ENCODE data around the gene PIAS4.
"Not testable (repeated sequence)": the region's sequence is repeated elsewhere in the genome, so short reads cannot be mapped to it uniquely, and the experiment has no call there.

The PIAS4 gene, protein sequence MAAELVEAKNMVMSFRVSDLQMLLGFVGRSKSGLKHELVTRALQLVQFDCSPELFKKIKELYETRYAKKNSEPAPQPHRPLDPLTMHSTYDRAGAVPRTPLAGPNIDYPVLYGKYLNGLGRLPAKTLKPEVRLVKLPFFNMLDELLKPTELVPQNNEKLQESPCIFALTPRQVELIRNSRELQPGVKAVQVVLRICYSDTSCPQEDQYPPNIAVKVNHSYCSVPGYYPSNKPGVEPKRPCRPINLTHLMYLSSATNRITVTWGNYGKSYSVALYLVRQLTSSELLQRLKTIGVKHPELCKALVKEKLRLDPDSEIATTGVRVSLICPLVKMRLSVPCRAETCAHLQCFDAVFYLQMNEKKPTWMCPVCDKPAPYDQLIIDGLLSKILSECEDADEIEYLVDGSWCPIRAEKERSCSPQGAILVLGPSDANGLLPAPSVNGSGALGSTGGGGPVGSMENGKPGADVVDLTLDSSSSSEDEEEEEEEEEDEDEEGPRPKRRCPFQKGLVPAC

DNA sequence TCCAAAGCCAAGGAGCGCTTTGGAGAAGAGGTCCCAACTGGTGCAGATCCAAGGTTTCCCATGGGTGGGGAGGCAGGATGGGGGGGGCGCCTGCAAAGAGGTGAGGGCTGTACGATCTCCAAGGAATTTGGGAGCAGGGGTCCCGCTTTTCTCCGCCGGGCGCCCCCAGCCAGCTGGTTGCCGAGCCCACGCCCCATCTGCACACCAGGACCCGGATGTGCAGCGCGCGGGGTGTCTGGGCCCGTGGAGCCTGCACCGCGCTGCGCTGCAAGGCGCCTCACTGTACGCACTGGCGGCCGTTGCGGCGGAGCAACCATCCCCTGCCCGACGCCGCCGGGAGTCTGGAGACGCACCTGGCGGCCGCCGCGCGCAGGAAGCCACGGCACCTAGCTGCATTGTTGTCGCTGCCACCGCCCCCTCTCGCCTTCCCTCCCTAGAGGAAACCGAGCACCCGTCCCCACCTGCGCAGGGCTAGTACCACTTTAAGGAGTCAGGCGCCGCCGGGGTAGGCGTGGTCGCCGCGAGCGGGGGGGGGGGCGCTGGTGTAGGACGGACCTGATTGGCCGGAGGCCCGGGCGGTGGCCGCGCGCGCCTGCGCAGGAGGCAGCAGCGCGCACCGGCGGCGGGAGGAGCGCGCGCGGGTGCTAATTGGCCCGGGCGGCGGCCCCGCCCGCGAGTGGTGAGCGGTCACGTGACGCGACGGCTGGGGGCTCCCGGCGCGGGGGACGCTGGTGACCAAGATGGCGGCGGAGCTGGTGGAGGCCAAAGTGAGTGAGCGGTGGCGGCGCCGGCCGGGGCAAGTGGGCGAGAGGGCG is at the start of gene PIAS4:
PIAS4 (plus strand) TSS at position 716 of the 815 bp plus-strand sequence; CDS start at position 741, 25 bp downstream.
- peak; percentile 32 to 87 for DNase-seq

GRCh38 chr19:3958836-3959765 is 48.4 kb upstream of the PIAS4 start:
- no peak for DNase-seq

- no peak for DNase-seq
Observed at GRCh38 chr19:3959766-3960131, 47.8 kb upstream of the PIAS4 start.

- DNase-seq: no peak
Observed at GRCh38 chr19:3961007-3961406, 46.5 kb upstream of the PIAS4 start.

- DNase-seq: no peak
Observed at GRCh38 chr19:3963458-3964255, 43.9 kb upstream of the PIAS4 start.

- DNase-seq: no peak
Observed at GRCh38 chr19:3964256-3965194, 43.0 kb upstream of the PIAS4 start.

DNA sequence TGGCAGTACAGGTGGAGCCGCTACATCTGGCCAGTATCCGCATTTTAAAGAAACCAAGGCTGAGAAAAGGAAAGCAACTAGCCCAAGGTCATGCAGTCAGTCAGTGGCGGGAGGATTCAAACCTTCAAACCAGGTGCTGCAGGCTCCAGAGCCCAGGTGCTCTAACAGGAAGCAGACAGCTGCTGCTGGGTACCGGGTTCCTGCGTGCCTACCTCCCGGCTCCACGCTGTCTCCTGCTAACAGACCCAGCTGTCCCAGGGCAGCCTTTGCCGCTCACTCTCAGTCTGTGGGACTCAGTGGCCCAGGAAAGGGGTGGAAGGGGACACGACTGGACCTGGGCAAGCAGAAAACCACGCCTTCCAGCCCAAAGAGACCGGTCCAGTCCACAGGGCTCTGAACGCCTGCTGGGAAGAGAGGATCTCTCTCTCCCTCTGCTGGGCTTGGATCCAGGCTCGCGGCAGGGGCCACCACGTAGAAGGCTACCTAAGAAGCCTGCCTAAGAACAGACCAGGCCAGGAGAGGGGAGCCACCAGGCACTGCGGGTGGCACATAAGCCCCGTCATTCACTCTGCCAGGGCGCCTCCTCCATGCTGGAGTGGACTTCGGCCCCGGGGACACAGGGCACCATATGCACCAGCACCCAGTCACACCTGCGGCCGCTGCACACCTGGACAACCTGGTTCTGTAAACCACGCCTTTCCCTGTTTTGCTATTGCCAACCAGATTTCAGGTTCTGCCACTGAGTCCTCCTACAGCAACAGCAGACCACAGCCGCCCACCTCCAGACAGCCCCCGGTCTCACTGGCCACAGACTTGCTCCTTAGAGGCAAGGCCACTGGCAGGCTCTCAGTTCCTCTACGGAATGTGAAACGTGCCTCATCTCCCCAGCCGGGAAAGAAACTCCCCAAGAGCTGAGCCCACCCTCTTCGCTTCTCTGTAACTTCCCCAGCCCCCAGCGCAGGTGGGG is 41.2 kb upstream of the PIAS4 start:
- no peak for DNase-seq

DNA sequence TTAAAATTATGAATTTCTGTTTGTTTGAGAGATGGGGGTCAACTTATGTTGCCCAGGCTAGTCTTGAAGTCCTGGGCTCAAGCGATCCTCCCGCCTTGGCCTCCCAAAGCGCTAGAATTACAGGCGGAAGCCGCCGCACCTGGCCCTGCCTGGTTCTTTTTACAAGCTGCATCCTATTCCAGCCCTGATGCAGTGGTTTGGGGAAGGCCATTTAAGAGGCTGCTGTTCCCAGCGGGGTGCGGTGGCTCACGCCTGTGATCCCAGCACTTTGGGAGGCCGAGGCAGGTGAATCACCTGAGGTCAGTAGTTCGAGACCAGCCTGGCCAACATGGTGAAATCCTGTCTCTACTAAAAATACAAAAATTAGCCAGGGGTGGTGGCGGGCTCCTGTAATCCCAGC is 39.6 kb upstream of the PIAS4 start:
- not testable (repeated sequence) for DNase-seq

DNA sequence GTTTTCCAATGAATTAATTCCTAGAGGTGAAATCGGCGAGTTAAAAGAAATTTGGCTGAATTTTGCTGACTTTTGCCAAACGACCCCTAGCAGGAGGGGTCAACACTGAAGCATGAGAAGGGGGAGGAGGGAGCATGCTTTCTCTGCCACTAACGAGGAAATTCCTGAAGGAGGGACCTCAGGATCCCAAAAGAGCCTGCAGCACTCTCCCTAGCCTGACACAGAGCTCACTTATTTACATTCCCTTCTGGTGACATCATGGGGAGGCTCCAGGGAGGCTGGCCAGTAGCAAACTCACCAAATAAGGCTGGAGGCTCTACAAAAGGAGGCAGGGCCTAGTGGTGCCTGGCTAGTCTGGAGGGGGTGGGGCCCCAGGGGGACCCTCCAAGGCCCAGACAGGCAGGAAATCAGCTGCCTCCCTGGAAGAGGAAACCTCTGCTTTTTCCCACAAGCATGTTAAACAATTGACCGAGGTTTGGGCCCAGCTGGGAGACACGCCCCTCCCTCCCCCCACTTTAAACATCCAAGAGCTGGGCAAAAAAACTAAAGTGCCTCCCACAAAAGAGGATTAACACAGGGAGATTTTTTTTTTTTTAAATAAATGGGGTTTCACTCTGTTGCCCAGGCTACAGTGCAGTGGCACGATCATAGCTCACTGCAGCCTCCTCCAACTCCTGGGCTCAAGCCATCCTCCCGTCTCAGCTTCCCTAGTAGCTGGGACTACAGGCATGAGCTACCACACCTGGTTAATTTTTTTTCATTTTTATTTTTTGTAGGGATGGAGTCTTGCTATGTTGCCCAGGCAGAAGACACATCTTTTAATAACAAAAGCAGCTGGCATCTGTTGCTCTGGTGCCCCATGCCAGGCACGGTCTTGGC is 38.7 kb upstream of the PIAS4 start:
- DNase-seq: no peak

DNA sequence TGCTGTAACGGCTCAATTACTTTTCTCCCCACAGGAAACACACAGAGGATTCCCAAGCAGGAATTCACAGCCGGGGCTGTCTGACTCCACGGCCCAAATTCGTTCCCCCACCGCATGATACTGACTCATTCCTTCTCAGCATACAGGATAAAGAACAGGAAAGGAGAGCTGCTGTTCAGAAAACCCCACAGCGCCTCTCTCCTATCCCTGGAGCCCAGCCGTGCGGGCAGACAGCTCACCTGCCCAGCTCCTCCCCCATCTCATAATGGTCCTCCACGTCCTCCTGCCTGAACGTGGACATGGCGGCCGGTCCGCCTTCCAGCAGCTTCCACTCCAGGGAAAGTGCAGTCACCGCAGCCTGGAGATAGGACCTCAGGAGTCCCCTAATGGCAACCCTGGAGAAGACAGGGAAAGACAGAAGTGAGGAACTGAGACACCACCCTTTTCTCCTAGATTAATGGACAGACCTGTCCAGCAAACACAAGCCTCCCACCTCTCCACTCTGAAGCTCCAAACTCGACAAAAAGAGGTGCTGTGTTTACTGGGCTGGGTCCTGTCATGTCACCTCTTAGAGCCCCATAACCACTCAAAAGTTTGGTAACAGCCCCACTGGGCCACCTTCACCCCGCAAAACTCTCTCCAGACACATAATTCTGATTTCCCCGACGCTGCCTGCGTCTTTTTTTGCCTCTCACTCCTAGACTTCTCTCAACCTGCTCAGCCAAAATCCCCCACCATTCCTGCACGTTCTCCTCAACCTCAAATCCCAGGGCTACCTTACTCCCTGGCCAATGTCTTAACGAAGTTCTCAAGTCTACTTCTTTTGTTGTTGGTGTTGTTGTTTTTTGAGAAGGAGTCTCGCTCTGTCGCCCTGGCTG is 37.9 kb upstream of the PIAS4 start:
- DNase-seq: no peak

GRCh38 chr19:3970313-3970807 is 37.2 kb upstream of the PIAS4 start:
- no peak for DNase-seq

DNA sequence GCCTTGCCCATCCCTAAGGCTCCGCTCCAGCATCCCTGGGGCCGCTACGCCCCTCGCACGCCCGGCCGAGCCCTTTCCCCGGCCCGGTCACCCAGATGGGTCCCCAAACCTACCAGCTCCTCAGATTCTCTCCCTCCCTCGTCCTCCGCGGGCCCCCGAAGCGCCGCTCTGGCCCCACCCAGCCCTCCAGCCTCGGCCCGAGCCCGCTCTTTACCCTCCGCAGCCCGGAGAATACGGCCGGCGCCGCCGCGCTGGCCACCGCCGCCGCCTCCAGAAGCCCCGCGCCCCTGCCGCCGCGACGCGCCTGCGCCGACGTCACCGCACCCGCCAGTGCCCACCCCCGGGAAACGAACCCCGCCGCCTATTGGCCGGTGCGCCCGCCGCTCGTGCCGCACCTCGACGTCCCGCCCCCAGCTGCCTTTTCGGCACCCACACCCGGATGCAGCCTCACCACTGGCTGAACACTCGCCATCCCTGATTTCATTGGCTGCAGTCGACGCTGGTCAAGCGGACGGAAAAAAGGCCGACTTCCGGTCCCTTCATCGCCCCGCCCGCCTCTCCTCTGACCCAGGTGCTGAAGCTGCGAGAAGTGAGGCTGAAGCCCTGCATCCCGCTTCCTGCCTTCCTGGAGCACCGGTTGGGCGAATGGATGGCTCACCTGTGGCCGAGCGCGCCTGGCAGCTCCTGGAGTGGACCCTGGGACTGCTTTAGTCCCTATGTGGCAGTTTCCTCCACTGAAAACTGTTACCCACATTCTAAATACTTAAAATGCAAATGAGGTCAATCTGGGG is 36.5 kb upstream of the PIAS4 start, which contains the start of gene DAPK3:
DAPK3 (minus strand) TSS at position 292 of the 791 bp plus-strand sequence. CDS start 1,364 bp downstream, outside the sequence.
- DNase-seq: peak; percentile 82 to 95

GRCh38 chr19:3975144-3975543 is 32.4 kb upstream of the PIAS4 start:
- DNase-seq: no peak

- DNase-seq: no peak
Observed at GRCh38 chr19:3975637-3976087, 31.9 kb upstream of the PIAS4 start.

GRCh38 chr19:3976495-3977241 is 30.9 kb upstream of the PIAS4 start:
- no peak for DNase-seq

Data from cerebellar nuclear complex (tissue), 1 donor.